Mesodermal cell (in vitro differentiated cells): Measurements from ENCODE around the gene ZNF639.
"Not testable (repeated sequence)": the region's sequence is repeated elsewhere in the genome, so short reads cannot be mapped to it uniquely, and the experiment has no call there.

Experiments
- H3K27ac ChIP-seq: 2 replicates; pipeline ENCODE4 v1.7.0; 2013; ENCODE audit warnings: mild to moderate bottlenecking, low read depth, low read length, moderate library complexity; ENCODE audit not compliant: severe bottlenecking
- H3K36me3 ChIP-seq: 2 replicates; pipeline ENCODE4 v1.7.1; 2013; ENCODE audit warnings: mild to moderate bottlenecking, low read length, moderate library complexity; ENCODE audit not compliant: control insufficient read depth, insufficient read depth
- H3K4me1 ChIP-seq: one replicate; pipeline ENCODE4 v1.7.1; 2013; ENCODE audit warnings: mild to moderate bottlenecking, low read length; ENCODE audit not compliant: insufficient read depth, control insufficient read depth, poor library complexity, severe bottlenecking
- H3K4me3 ChIP-seq: 2 replicates; pipeline ENCODE4 v1.7.0; 2013; ENCODE audit warnings: low read length, control low read depth, mild to moderate bottlenecking; ENCODE audit not compliant: insufficient read depth, poor library complexity, severe bottlenecking; ENCODE audit errors: extremely low read depth
- H3K9me3 ChIP-seq: 2 replicates; pipeline ENCODE4 v1.7.1; 2013; ENCODE audit warnings: mild to moderate bottlenecking, low read length, moderate library complexity; ENCODE audit not compliant: control insufficient read depth
- WGBS, 2 experiments: methylation state at CpG; one replicate each; pipeline ENCODE4 v1.1.5; 2013; ENCODE audit warnings: missing lambda C conversion rate in 2 of 2; ENCODE audit not compliant: insufficient coverage in 2 of 2; 5-methylcytosine and 5-hydroxymethylcytosine counted together

ZNF639 gene

DNA sequence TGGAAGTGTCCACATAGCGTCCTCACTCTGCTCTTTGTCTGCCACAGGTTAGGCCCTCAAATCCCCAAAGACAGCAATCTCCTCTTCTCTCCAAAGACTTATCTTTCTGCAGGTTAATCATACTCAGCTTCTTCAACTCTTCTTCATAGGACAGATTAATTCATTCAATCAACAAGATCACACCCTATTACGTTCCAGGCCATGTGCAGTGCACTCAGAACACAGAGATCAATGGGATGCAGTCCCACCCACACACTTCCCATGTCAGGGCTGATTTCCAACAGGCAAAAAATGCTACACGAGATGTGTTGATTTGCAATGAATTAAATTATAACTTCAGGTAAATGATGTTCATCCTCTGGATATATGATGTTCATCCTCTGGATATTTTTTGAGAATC lies 33.5 kb upstream of the ZNF639 start:
- H3K36me3 ChIP-seq, result no peaks in the 10 kb centered on the region
- no peaks in the 10 kb centered on the region for H3K9me3 ChIP-seq
- H3K27ac ChIP-seq, result no peak overlapping the region
- H3K4me1 ChIP-seq, result no peaks in the 10 kb centered on the region
- 94% methylated on average over 2 of the region's 3 CpGs; no CpG with 5 or more reads in 1 of the 2 experiments for WGBS, 2 experiments
- H3K4me3 ChIP-seq, result no peak overlapping the region

DNA sequence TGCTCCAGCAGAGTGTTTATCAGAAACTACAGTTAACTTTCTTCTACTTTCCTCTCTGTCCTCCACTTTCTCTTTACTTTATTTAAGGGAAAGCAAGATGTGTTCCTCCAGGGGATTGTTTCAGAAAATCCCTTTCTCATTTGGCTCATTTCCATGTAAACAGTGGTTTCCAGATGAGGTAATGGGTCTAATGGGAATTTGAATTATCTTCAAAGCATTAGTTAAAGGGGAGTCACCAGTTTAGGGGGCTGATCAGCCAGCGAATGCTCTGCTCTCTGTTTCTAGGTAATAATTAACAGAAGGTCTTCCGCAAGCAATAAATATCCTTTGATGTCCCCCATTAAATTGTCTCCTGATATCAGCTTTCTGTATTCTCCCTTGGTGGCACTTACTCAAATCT lies 30.4 kb upstream of the ZNF639 start:
- H3K9me3 ChIP-seq, result no peaks in the 10 kb centered on the region
- H3K27ac ChIP-seq, result no peak overlapping the region
- H3K4me3 ChIP-seq, result no peak overlapping the region
- H3K4me1 ChIP-seq, result no peaks in the 10 kb centered on the region
- no peaks in the 10 kb centered on the region for H3K36me3 ChIP-seq
- WGBS, 2 experiments, result 90 to 100% methylated on average over 1 to 2 of the region's 2 CpGs

DNA sequence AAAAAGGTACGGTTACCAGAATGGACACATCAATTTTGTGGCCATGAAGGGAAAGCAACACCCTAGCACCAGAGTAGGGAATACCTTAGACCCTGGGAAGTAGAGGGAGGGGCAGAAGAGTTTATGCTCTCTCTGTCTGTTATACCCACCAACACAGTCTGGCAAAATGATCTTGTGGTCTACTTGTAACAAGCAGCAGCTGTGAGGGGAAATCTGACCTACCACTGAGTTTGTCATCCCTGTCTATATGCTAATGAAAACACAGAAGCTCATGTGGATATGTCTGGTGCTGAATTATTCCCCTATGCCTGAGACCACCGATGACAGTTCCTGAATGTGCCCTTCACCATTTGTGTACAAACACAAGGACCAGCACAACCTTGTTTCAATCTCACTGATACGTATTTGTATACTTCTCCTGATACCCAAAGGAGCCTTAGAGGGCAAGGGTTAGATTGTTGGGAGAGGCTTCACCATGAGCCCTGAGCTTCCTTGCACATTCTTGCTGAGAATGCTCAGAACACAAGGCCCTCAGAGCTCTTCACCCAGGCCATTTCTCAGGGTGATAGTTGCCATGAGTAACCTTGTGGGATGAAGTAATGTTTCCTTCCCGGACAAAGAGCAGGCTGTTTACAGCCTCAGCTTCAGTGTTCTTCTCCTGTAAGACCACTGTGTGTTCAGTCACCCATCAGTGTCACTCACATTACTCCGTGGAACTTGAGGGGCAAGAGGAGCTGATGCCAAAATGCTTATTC lies 24.7 kb upstream of the ZNF639 start:
- H3K4me1 ChIP-seq, result no peaks in the 10 kb centered on the region
- 74 to 92% methylated on average over 3 to 5 of the region's 5 CpGs for WGBS, 2 experiments
- H3K36me3 ChIP-seq, result no peaks in the 10 kb centered on the region
- H3K27ac ChIP-seq, result peak overlapping the region; percentile 79
- H3K4me3 ChIP-seq, result no peak overlapping the region
- no peaks in the 10 kb centered on the region for H3K9me3 ChIP-seq

DNA sequence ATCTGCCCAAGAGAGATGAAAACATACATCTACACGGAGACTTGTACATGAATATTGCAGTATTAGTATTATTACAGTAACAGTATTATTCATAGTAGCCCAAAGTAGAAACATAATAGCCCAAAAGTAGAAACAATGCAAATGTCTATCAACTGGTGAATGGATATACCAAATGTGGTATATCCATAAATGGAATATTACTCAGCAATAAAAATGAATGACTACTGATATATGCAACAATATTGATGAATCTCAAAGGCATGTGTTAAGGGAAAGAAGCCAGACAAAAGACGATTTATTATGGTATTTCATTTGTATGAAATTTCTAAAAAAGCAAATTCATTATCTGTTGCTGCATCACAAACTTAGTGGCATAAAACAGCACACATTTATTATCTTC lies 23.5 kb upstream of the ZNF639 start:
- Histone ChIP-seq H3K4me3 (no peak overlapping the region), H3K27ac (no peak overlapping the region), H3K36me3 (no peaks in the 10 kb centered on the region), H3K4me1 (no peaks in the 10 kb centered on the region), H3K9me3 (no peaks in the 10 kb centered on the region)
- WGBS, 2 experiments, result no CpG with 5 or more reads among the region's 2 CpGs

DNA sequence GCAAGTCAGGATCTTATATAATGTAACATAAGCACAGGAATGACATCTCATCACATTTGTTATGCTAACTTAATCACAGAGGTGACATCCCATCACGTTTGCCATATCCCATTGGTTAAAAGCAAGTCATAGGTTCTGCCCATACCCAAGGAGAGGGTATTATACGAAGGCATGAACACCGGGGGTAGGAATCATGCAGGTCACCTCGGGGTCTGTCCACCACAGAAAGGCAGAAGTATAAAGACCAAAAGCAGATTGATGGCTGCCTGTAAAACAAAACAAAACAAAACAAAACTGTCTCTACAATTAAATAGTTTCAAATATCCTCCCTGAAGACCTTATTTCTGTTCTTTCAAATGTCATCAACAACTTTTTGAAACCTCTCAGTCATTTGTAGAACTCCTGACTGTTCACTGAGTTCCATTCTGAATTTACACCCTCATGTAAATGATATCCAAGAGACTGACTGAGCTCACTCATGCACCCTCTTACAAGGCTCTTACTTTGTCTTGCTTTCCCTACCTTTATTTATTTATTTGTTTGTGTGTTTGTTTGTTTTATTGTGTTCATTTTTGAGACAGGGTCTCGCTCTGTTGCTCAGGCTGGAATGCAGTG lies 22.7 kb upstream of the ZNF639 start:
- H3K4me3 ChIP-seq, result no peak overlapping the region
- H3K4me1 ChIP-seq, result no peaks in the 10 kb centered on the region
- H3K9me3 ChIP-seq, result no peaks in the 10 kb centered on the region
- no peaks in the 10 kb centered on the region for H3K36me3 ChIP-seq
- 85 to 94% methylated on average over 2 to 4 of the region's 5 CpGs for WGBS, 2 experiments
- no peak overlapping the region for H3K27ac ChIP-seq

DNA sequence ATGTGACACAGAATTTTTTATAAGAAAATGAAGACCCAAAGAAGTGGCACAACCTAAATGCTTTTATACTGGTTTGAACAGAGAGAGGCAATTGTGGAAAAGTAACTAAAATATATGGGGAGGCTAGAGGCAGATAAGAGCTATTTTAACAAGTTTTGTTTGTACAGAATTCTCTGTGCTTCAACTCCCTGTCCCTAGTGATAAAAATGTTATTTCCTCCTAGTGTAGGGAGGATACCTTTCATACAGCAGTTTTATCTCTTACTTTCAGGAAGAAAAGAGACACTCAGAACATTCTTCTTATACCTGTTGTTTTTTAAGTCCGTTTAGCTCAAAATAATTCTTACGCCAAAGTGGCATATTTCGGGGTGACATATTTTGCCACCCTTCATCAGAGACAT lies 21.2 kb upstream of the ZNF639 start:
- Histone ChIP-seq H3K27ac (no peak overlapping the region), H3K36me3 (no peaks in the 10 kb centered on the region), H3K4me3 (no peak overlapping the region), H3K9me3 (no peaks in the 10 kb centered on the region), H3K4me1 (no peaks in the 10 kb centered on the region)
- no CpG with 5 or more reads among the region's 3 CpGs for WGBS, 2 experiments

DNA sequence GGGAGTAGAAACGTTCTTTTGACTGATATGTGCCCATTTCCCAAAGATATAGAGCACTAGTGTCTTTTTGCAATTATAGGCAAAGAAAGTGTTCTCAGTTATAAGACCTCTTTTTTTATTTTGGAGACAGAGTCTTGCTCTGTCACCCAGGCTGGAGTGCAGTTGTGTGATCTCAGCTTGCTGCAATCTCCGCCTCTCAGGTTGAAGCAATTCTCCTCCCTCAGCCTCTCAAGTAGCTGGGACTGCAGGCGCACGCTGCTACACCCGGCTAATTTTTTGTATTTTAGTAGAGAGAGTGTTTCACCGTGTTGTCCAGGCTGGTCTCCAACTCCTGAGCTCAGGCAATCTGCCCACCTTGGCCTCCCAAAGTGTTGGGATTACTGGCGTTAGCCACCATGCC lies 20.7 kb upstream of the ZNF639 start:
- Histone ChIP-seq H3K4me3 (no peak overlapping the region), H3K9me3 (no peaks in the 10 kb centered on the region), H3K36me3 (no peaks in the 10 kb centered on the region), H3K4me1 (no peaks in the 10 kb centered on the region), H3K27ac (no peak overlapping the region)
- 67 to 87% methylated on average over 1 to 3 of the region's 7 CpGs for WGBS, 2 experiments

DNA sequence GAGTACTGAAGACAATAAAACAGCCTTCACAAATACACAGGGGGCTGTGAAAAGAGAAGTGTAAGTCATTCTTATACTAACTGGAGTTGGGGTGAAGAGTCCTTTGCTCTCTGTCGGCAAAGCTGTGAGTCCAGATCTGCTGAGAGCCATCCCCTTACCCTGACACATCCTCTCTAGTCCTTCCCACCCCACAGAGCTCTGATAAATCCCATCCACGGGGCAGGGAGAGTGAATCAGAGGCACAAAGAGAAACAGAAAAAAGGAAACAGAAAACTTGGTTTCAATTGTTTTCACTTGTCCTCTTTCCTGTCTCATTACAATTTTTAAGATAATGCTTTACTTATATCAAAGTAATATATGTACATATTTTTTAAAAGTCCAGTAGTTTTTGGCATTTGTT lies 18.2 kb upstream of the ZNF639 start:
- H3K4me3 ChIP-seq, result no peak overlapping the region
- H3K36me3 ChIP-seq, result no peaks in the 10 kb centered on the region
- H3K4me1 ChIP-seq, result no peaks in the 10 kb centered on the region
- H3K27ac ChIP-seq, result no peak overlapping the region
- H3K9me3 ChIP-seq, result no peaks in the 10 kb centered on the region
- WGBS, 2 experiments, result no CpG with 5 or more reads among the region's 2 CpGs

DNA sequence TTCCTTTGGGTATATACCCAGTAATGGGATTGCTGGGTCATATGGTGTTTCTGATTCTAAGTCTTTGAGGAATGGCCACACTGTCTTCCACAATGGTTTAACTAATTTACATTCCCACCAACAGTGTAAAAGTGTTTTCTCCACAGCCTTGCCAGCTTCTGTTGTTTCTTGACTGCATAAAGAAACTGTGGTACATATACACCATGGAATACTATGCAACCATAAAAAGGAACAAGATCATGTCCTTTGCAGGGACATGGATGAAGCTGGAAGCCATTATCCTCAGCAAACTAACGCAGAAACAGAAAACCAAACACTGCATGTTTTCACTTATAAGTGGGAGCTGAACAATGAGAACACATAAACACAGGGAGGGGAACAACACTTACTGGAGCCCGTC lies 15.5 kb upstream of the ZNF639 start:
- not testable (repeated sequence) for H3K27ac ChIP-seq, H3K9me3 ChIP-seq, H3K4me3 ChIP-seq, H3K4me1 ChIP-seq, H3K36me3 ChIP-seq
- WGBS, 2 experiments, result 100% methylated on average over 1 of the region's 2 CpGs

DNA sequence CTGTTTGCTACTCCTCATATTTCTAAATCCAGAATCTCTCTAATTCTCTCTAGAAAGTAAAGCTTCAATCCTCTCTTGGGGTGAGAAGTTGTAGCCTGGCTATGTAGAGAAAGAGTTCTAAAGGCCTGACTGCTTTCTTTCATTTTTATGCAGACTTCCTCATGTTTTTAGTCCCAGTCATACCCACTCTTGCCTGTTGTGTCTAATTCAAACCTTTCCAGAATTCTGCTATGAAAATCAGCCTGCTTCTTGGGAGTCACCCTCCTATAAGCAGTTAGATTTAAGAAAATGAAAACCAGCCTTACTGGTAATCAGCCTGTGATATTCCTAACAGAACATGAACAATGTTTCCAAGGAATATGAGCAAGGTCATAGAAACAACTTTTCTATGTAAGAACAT lies 14.8 kb upstream of the ZNF639 start:
- Histone ChIP-seq H3K9me3 (no peaks in the 10 kb centered on the region), H3K27ac (no peak overlapping the region), H3K4me3 (no peak overlapping the region), H3K4me1 (no peaks in the 10 kb centered on the region), H3K36me3 (no peaks in the 10 kb centered on the region)

DNA sequence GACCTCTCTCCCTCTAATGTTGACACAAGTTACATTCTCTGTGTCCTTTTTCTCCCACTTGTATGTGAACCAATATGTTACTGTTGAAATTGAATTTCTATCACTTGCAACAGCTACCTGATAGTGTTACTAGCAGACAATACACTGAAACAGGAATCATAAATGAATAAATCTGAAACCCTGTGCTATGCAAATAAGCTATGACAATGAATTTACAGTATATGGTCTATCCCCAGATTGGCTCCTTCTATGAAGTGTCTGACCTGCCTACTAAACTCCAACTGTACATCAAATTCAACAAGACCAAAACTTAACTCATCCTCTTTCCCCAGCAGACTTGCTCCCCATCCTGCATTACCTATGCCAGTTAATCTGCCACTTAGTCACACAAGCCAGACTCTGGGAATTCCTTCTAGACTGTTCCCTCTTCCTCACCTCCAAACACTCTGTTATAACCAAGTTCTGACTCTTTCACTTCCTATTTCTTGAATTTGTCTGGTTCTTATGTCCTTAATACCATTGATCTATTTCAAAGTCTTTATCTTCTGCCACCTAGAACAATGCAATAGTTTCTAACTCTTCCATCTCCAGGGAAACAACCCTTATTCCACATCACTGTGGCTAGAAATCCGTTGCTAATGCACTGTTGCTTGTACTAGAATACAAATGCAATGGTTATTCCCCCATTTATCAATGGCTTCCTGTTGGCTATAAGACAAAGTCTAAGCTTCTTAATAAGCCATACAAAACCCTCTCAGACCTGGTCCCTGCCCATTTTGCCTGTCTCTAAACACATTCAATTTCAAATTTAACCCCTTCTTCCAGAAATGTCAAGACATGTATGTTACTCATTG lies 13.4 kb upstream of the ZNF639 start:
- no CpG with 5 or more reads among the region's 1 CpG for WGBS, 2 experiments

More for the DNA sequence above, 13.4 kb upstream of the ZNF639 start:
- H3K4me3 ChIP-seq, result no peak overlapping the region
- H3K27ac ChIP-seq, result no peak overlapping the region
- no peaks in the 10 kb centered on the region for H3K9me3 ChIP-seq
- no peaks in the 10 kb centered on the region for H3K4me1 ChIP-seq
- H3K36me3 ChIP-seq, result no peaks in the 10 kb centered on the region
